ENCODE data around the gene RFC4. TPM values are rescaled to one million over a fixed set of nuclear protein-coding genes. Genes with fewer than 3 reads are reported as not detected.
A peak's percentile ranks its signal among the peaks of the same experiment; 100 is the strongest.
"Not testable (repeated sequence)": the region's sequence is repeated elsewhere in the genome, so short reads cannot be mapped to it uniquely, and the experiment has no call there.

RFC4 gene
- total RNA-seq, 1 donor from 2014 or later = 105 TPM

DNA sequence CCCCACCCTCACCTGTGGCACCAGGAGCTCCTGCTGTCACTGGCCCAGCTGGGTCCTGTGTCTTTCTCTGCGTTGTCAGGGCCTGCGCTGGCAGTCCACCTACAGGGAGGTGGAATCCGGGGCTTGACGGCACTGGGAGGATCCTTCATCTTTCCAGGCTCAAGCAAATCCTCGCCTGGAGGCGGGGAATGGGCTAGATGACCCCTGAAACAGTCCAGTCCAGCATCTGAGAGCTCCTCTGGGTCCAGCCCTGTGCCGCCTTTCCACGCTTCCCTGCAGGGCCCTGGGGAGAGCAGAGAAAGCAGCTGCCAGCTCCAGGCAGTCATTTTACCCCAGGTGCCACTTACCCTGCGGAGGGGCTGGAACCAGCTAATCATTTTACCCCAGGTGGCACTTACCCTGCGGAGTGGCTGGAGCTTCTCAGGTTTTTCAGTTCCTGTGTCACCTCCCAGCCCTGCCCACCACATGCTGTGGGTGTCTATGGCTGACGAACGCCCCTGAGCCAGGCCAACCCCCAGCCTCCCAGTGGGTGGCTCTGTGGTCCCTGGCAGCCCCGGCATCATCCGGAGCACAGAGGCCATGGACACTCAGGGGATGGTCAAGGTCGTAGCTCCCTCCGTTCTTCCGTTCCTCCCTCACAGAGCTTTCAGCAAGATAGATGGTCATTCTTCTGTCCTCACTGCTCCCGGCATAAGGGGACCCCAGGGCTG lies 18.3 kb upstream of the RFC4 start:
- H3K9me3 Mint-ChIP-seq = no peaks in the 10 kb centered on the region
- H3K27me3 Mint-ChIP-seq (ENCODE audit: low read depth) = peaks cover 60% of the 10 kb centered on the region
- H3K4me3 Mint-ChIP-seq = peak overlapping the region; percentile 76
- no peaks in the 10 kb centered on the region for H3K36me3 Mint-ChIP-seq (ENCODE audit: low read depth)
- H3K4me1 Mint-ChIP-seq = peaks cover 31% of the 10 kb centered on the region
- no peak overlapping the region for H3K27ac Mint-ChIP-seq (ENCODE audit: unreplicated experiment)
- TF ChIP-seq, protein P1, sequence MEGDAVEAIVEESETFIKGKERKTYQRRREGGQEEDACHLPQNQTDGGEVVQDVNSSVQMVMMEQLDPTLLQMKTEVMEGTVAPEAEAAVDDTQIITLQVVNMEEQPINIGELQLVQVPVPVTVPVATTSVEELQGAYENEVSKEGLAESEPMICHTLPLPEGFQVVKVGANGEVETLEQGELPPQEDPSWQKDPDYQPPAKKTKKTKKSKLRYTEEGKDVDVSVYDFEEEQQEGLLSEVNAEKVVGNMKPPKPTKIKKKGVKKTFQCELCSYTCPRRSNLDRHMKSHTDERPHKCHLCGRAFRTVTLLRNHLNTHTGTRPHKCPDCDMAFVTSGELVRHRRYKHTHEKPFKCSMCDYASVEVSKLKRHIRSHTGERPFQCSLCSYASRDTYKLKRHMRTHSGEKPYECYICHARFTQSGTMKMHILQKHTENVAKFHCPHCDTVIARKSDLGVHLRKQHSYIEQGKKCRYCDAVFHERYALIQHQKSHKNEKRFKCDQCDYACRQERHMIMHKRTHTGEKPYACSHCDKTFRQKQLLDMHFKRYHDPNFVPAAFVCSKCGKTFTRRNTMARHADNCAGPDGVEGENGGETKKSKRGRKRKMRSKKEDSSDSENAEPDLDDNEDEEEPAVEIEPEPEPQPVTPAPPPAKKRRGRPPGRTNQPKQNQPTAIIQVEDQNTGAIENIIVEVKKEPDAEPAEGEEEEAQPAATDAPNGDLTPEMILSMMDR (conservative IDR thresholded peaks at IDR 0.05) = no peak
- DNase-seq (ENCODE audit: low read depth, low spot score) = no peak

DNA sequence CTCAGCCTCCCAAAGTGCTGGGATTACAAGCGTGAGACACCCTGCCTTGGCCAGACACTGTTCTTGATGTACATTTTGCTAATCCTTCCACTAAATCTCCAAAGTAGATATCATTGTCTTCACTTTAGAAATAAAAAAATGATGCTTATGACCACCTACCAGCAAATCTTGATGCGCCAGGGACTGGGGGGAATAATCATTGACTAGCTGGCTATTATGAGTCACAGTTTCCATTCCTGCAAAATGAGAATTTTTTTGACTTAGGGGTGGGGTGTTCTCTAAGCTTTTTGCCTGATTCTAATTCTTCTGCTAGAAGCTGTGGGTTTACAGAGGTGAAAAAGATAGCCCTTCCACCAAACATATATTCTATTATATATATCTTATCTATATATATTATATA lies 17.1 kb upstream of the RFC4 start:
- Mint-ChIP-seq H3K27me3 (ENCODE audit: low read depth) (peaks cover 48% of the 10 kb centered on the region), H3K36me3 (ENCODE audit: low read depth) (no peaks in the 10 kb centered on the region), H3K9me3 (no peaks in the 10 kb centered on the region), H3K4me3 (no peak overlapping the region), H3K4me1 (peaks cover 27% of the 10 kb centered on the region), H3K27ac (ENCODE audit: unreplicated experiment) (no peak overlapping the region)
- no peak for DNase-seq (ENCODE audit: low read depth, low spot score)
- TF ChIP-seq, protein P1 (conservative IDR thresholded peaks at IDR 0.05) = no peak

DNA sequence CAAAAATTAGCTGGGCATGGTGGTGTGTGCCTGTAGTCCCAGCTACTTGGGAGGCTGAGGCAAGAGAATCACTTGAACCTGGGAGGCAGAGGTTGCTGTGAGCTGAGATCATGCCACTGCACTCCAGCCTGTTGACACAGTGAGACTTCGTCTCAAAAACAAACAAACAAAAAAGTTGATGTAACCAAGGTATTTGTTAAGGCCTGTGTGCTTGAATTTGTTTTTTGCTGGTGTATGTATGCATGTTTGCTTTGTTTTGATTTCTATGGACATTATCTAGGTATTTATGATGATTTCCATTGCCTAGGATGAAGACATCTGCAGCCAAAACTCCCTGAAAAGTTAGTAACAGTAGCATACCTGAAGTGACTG lies 16.1 kb upstream of the RFC4 start:
- H3K36me3 Mint-ChIP-seq (ENCODE audit: low read depth); H3K9me3 Mint-ChIP-seq; H3K27ac Mint-ChIP-seq (ENCODE audit: unreplicated experiment); DNase-seq (ENCODE audit: low read depth, low spot score): not testable (repeated sequence)
- Mint-ChIP-seq H3K4me1 (peaks cover 27% of the 10 kb centered on the region), H3K4me3 (peak overlapping the region; percentile 34), H3K27me3 (ENCODE audit: low read depth) (peaks cover 38% of the 10 kb centered on the region)

DNA sequence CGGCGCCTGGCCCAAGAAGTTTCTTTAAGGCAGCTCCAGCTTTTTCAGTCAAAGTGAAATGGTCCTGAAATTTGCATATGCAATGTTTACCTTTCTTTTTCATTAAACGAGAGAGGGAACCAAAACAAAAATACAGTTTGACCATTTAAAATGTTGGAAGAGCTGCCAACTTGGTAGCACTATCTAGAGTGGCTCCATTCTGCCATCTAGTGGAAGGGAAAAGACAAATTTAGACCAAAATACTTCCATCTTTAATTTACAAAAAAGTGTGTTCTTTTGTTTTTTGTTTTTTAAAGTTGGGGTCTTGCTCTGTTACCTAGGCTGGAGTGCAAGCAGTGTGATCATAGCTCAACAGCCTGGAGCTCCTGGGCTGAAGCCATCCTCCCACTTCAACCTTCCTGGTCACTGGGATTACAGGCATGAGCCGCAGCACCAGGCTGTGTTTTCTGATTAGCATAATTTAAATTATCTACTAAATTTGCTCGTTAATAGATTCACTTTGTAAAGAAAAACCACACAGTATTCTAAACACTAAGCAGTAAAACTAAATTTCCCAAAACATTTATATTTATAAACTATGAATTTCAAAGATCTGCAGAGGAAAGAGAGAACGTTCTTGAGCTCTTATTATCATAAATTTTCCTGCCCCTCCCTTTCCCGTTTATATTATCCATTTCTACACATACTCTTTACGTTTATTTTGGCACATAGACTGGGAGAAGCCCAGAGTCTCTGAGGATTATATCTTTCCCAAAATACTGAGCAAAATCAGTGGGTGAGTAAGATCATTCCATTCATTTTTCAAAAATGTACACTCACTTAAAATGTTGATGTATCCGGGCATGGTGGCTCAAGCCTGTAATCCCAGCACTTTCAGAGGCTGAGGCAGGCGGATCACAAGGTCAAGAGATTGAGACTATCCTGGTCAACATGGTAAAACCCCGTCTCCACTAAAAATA lies 15.4 kb upstream of the RFC4 start:
- H3K36me3 Mint-ChIP-seq (ENCODE audit: low read depth) = no peaks in the 10 kb centered on the region
- no peaks in the 10 kb centered on the region for H3K9me3 Mint-ChIP-seq
- TF ChIP-seq, protein P1 (conservative IDR thresholded peaks at IDR 0.05) = peak; percentile 81
- DNase-seq (ENCODE audit: low read depth, low spot score) = no peak
- H3K27ac Mint-ChIP-seq (ENCODE audit: unreplicated experiment) = no peak overlapping the region
- peaks cover 36% of the 10 kb centered on the region for H3K27me3 Mint-ChIP-seq (ENCODE audit: low read depth)
- no peak overlapping the region for H3K4me3 Mint-ChIP-seq
- peaks cover 27% of the 10 kb centered on the region for H3K4me1 Mint-ChIP-seq

DNA sequence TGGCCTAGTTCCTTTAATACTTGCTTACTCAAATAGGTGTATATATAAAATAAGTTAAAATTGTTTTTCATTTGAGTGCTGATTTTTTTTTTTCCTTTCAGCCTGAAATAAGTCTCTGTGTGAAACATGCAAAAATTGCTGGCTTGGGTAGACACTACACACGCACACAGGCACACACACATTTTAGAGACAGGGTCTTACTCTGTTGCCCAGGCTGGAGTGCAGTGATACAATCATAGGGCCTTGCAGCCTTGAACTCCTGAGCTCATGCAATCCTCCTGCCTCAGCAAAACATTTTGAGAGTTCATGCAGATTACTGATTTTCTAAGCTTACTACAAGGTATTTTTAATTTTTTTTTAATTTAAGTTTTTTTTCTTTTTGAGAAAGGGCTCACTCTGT lies 12.7 kb upstream of the RFC4 start:
- H3K27ac Mint-ChIP-seq (ENCODE audit: unreplicated experiment) = no peak overlapping the region
- H3K4me1 Mint-ChIP-seq = peaks cover 2% of the 10 kb centered on the region
- TF ChIP-seq, protein P1 (conservative IDR thresholded peaks at IDR 0.05) = no peak
- no peaks in the 10 kb centered on the region for H3K9me3 Mint-ChIP-seq
- H3K27me3 Mint-ChIP-seq (ENCODE audit: low read depth) = peaks cover 8% of the 10 kb centered on the region
- no peak overlapping the region for H3K4me3 Mint-ChIP-seq
- H3K36me3 Mint-ChIP-seq (ENCODE audit: low read depth) = no peaks in the 10 kb centered on the region
- DNase-seq (ENCODE audit: low read depth, low spot score) = no peak

DNA sequence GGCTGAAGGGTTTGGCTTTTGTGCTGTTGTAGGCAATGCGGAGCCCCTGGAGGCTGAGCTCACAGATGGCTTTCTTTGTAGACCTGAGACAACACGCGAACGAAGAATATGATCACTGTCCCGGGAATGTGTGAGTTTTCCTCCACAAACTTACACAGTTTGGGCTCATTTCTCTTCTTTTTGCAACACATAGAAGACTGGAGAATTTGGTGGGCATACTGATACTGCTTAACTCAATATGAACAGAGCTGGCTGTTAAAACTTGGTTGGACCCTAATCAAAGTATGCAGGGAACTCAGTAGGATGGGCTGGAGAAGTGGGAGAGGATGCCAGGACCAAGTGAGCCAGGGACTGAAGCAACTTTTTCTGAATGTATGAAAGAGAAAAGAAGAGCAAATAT lies 12.2 kb upstream of the RFC4 start:
- no peaks in the 10 kb centered on the region for H3K36me3 Mint-ChIP-seq (ENCODE audit: low read depth)

More for the DNA sequence above, 12.2 kb upstream of the RFC4 start:
- Mint-ChIP-seq H3K4me1 (no peaks in the 10 kb centered on the region), H3K9me3 (no peaks in the 10 kb centered on the region), H3K27me3 (ENCODE audit: low read depth) (peaks cover 6% of the 10 kb centered on the region), H3K27ac (ENCODE audit: unreplicated experiment) (no peak overlapping the region), H3K4me3 (no peak overlapping the region)
- DNase-seq (ENCODE audit: low read depth, low spot score) = no peak
- TF ChIP-seq, protein P1 (conservative IDR thresholded peaks at IDR 0.05) = no peak
